VCaP (cell line): ENCODE data around the gene SPCS2.
A peak's percentile ranks its signal among the peaks of the same experiment; 100 is the strongest.

Experiments
- H3K27ac ChIP-seq: fragments of 450-650 bp; 2 replicates; pipeline ENCODE4 v1.5.1; 2017
- TF ChIP-seq, protein P1 (sequence below): fragments of 450-650 bp; conservative IDR thresholded peaks from 2 replicates; pipeline ENCODE4 v1.5.1; 2017; ENCODE audit warnings: mild to moderate bottlenecking, moderate library complexity

Gene SPCS2

GRCh38 chr11:74966651-74967050 lies 17.6 kb downstream of the SPCS2 start:
- TF ChIP-seq, protein P1, sequence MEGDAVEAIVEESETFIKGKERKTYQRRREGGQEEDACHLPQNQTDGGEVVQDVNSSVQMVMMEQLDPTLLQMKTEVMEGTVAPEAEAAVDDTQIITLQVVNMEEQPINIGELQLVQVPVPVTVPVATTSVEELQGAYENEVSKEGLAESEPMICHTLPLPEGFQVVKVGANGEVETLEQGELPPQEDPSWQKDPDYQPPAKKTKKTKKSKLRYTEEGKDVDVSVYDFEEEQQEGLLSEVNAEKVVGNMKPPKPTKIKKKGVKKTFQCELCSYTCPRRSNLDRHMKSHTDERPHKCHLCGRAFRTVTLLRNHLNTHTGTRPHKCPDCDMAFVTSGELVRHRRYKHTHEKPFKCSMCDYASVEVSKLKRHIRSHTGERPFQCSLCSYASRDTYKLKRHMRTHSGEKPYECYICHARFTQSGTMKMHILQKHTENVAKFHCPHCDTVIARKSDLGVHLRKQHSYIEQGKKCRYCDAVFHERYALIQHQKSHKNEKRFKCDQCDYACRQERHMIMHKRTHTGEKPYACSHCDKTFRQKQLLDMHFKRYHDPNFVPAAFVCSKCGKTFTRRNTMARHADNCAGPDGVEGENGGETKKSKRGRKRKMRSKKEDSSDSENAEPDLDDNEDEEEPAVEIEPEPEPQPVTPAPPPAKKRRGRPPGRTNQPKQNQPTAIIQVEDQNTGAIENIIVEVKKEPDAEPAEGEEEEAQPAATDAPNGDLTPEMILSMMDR, result no peak

DNA sequence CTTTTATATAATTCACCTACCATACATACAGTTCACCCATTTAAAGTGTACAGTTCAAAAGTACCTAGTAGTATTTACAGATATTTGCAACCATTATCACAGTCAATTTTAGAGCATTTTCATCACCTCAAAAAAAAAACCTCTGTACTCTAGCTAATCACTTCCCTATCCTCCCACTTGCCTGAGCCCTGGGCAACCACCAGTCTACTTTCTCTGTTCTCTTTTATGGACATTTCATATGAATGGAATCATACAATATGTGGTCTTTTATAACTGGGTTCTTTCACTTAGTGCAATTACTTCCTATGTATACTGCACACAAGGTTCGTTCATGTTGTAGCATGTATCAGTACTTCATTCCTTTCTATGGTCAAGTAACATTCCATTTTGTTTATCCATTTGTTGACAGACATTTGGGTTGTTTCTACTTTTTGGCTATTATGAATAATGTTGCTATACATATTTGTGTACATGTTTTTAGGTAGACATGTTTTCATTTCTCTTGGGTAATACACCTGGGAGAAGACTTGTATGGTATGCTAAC lies 21.9 kb downstream of the SPCS2 start:
- H3K27ac ChIP-seq, result no peak overlapping the region
- TF ChIP-seq, protein P1, result no peak

More at GRCh38 chr11:74966651-74967050, 17.6 kb downstream of the SPCS2 start:
- no peak overlapping the region for H3K27ac ChIP-seq

DNA sequence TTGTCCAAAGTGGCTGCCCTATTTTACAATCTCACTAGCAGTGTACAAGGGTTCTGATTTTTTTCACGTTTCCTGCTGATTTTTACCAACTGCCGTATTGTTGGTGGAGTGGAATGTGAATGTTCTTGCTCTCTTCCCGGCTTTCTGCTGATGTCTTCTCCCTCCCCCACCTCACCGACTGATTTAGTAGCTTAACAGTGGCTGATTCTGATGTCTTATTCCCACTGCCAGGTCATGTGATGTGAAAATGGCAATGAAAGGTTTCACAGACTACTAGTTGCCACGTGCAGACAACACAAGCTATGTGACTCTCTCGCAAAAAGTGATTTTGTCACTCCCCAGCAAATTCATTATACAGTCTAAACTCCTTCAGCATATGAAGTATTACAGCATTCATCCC lies 22.4 kb downstream of the SPCS2 start:
- TF ChIP-seq, protein P1, result no peak
- H3K27ac ChIP-seq, result no peak overlapping the region

DNA sequence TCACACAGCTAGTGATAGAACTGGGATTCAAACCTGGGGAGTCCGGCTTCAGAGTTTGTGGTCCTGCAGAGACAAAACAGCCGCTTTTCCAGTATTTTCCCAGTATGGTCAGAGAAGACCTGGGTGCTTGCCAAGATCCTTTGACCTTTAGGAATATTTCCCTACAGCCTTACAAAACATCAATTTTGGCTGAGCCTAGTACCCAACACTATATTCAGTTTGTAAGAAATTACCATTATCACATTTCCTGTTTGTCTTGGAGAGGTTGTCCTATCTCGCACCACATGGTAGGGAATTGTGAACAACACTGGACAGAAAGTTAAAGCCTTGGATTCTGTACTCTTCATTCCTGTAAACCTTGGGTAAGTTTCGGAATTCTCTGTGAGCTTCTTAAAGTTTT lies 29.0 kb downstream of the SPCS2 start:
- TF ChIP-seq, protein P1, result no peak
- H3K27ac ChIP-seq, result no peak overlapping the region

- H3K27ac ChIP-seq, result no peak overlapping the region; the same call in 1 of the 2 replicates
- TF ChIP-seq, protein P1, result no peak
Observed at GRCh38 chr11:74980634-74981033, 31.6 kb downstream of the SPCS2 start.

- TF ChIP-seq, protein P1, result no peak
- peak overlapping the region; percentile 81 for H3K27ac ChIP-seq
Observed at GRCh38 chr11:74981888-74982287, 32.8 kb downstream of the SPCS2 start.

DNA sequence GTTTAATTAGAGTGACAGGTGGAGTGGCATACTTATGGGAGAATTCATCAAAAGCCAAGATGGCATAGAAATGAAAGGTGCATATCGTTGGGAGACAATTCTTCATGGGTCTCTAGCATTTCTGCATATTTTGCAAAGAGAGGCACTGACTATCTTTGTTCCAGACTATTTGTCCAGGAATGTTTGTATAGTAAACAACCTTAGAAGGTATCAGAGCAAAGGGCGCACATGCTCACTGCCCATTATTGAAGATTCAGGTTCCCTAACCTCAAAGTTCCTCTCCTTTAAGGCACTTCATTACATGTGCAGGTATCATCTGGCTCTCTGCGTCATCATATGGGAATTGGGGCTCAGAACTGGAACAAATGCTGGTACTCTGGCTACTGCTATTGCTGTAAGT lies 35.0 kb downstream of the SPCS2 start:
- H3K27ac ChIP-seq, result peak overlapping the region; percentile 81
- TF ChIP-seq, protein P1, result no peak
